H1 (cell line): ENCODE results near the gene PBX1. TPM values are rescaled to one million over a fixed set of nuclear protein-coding genes. Genes with fewer than 3 reads are reported as not detected.

Experiments used
- HDAC6 ChIP-seq: IDR thresholded peaks from one replicate; pipeline ENCODE4 v1.7.1; 2012; ENCODE audit warnings: low read depth, mild to moderate bottlenecking, inconsistent platforms, low read length, moderate library complexity
- TAF7 ChIP-seq: optimal IDR thresholded peaks from 2 replicates; pipeline ENCODE3; 2011; ENCODE audit warnings: low read depth, mild to moderate bottlenecking, inconsistent platforms, low read length, moderate library complexity, borderline replicate concordance
- TEAD4 ChIP-seq: IDR thresholded peaks from 2 replicates; pipeline ENCODE4 v1.6.1; 2012; ENCODE audit warnings: low read depth, low read length, inconsistent platforms, mixed read lengths
- polyA plus RNA-seq, 7 experiments: library from polyadenylated mRNA; depleted of rRNA in 3 of 7; stranded (reverse) in 5 of 7; unstranded in 2 of 7; fragments of >200 nt in 5 of 7; fragments of 200-250 nt in 2 of 7; gene quantifications; 1 replicate in 5 of 7; 2 replicates in 1 of 7; 4 replicates in 1 of 7; pipeline versions ENCODE4 v1.2.1 to v1.2.3, GENCODE V29; 2011 to 2013; ENCODE audit warnings: missing spikeins in 2 of 7, mixed read lengths in 2 of 7
- total RNA-seq: library from RNA; stranded (reverse); fragmentation: NEBNext Ultra II Directional; extraction: Animal tissue kit (Norgen Biotek cat#: 25700); gene quantifications from 2 replicates; pipeline ENCODE4 v1.2.1, GENCODE V29; 2021

Gene PBX1
- total and polyA plus RNA-seq, 2 of the 8 experiments (the other 6 are each of a cell fraction or from before 2014, with no cell fraction given): 87.4 to 124 TPM

DNA sequence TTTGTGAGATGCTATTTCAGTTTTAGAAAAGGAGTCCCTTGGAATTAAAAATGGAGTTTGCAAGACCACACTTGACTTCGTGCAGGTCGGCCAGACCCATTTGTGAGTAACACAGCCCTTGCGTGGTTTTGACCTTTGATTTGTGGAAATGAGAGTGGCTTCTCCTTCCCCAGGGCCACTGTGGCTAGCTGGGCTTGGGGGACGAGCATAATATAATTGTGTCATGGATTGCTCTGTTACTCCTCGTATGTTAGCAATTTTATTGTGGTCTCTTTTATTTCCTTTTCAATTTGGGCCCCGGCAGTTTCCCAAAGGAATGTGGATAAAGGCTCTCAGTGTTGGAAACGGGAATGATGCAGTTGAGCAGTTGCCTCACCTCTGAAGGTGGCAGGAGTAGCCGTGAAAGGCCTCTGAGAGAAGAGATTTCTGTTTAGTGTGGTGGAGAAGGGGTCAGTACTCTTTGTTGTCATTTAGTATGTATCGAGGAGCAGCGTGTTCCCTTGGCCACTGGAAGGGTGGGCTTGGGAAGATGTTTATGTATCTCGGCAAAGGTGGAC lies 194.6 kb downstream of the PBX1 start (continued):
- TF ChIP-seq TAF7 (no peak), TEAD4 (no peak), HDAC6 (no peak)
